NK-92 (cell line): Measurements from ENCODE around the gene PPARA.

Experiments used
- DNase-seq: peaks from one replicate; lab custom pipeline; 2025; ENCODE audit not compliant: unreplicated experiment; lab: John Stamatoyannopoulos, UW

The PPARA gene

GRCh38 chr22:46269564-46269963 lies 119.2 kb downstream of the PPARA start:
- no peak for DNase-seq

- no peak for DNase-seq
Measured at GRCh38 chr22:46272196-46272595, 121.9 kb downstream of the PPARA start.

GRCh38 chr22:46272762-46273431 lies 122.6 kb downstream of the PPARA start:
- DNase-seq: no peak

GRCh38 chr22:46273432-46274148 lies 123.3 kb downstream of the PPARA start:
- DNase-seq: no peak

GRCh38 chr22:46274381-46274780 lies 124.1 kb downstream of the PPARA start:
- DNase-seq: no peak

GRCh38 chr22:46275455-46276122 lies 125.3 kb downstream of the PPARA start:
- DNase-seq: no peak

- no peak for DNase-seq
Measured at GRCh38 chr22:46276563-46276962, 126.2 kb downstream of the PPARA start.

GRCh38 chr22:46278656-46279645 lies 128.6 kb downstream of the PPARA start:
- no peak for DNase-seq

- DNase-seq: no peak
Measured at GRCh38 chr22:46280063-46280817, 129.9 kb downstream of the PPARA start.

GRCh38 chr22:46280999-46281623 lies 130.8 kb downstream of the PPARA start:
- DNase-seq: no peak

- no peak for DNase-seq
Measured at GRCh38 chr22:46281866-46282678, 131.7 kb downstream of the PPARA start.

- no peak for DNase-seq
Measured at GRCh38 chr22:46286006-46286405, 135.7 kb downstream of the PPARA start.

- DNase-seq: no peak
Measured at GRCh38 chr22:46286941-46287872, 136.9 kb downstream of the PPARA start.

- no peak for DNase-seq
Measured at GRCh38 chr22:46287873-46288751, 137.8 kb downstream of the PPARA start.

GRCh38 chr22:46288846-46289243 lies 138.5 kb downstream of the PPARA start:
- no peak for DNase-seq

- DNase-seq: no peak
Measured at GRCh38 chr22:46289244-46289891, 139.0 kb downstream of the PPARA start.
